Endodermal cell (in vitro differentiated cells): Measurements from ENCODE around the gene DPP6. TPM values are rescaled to one million over a fixed set of nuclear protein-coding genes. Genes with fewer than 3 reads are reported as not detected.

ENCODE experiments used
- DNase-seq: peaks from one replicate; pipeline ENCODE4 v3.0.0-alpha.2; 2017
- H3K27ac ChIP-seq: 2 replicates; pipeline ENCODE4 v1.5.1; 2013; ENCODE audit warnings: mild to moderate bottlenecking, low read depth, low read length, moderate library complexity
- H3K27me3 ChIP-seq: 2 replicates; pipeline ENCODE4 v1.6.1; 2013; ENCODE audit warnings: mild to moderate bottlenecking, low read length, moderate library complexity; ENCODE audit not compliant: insufficient read depth, control insufficient read depth, poor library complexity, severe bottlenecking
- H3K36me3 ChIP-seq: 2 replicates; pipeline ENCODE4 v1.7.0; 2013; ENCODE audit warnings: mild to moderate bottlenecking, low read length, moderate library complexity; ENCODE audit not compliant: control insufficient read depth, insufficient read depth
- H3K4me1 ChIP-seq: one replicate; pipeline ENCODE4 v1.7.0; 2013; ENCODE audit warnings: low read length; ENCODE audit not compliant: control insufficient read depth, insufficient read depth
- H3K4me3 ChIP-seq: 2 replicates; pipeline ENCODE4 v1.5.1; 2013; ENCODE audit warnings: mild to moderate bottlenecking, low read length, moderate library complexity
- H3K9ac ChIP-seq: 2 replicates; pipeline ENCODE4 v1.6.1; 2013; ENCODE audit warnings: mild to moderate bottlenecking, low read length, moderate library complexity; ENCODE audit not compliant: poor library complexity, severe bottlenecking; ENCODE audit errors: extremely low read depth
- H3K9me3 ChIP-seq: 2 replicates; pipeline ENCODE4 v1.6.1; 2013; ENCODE audit warnings: mild to moderate bottlenecking, low read length, moderate library complexity; ENCODE audit not compliant: control insufficient read depth
- H3K27ac Mint-ChIP-seq: 2 replicates; pipeline ENCODE4 v1.8.0; 2020; ENCODE audit warnings: mixed read lengths
- H3K27me3 Mint-ChIP-seq: 2 replicates; pipeline ENCODE4 v1.8.0; 2021; ENCODE audit warnings: mild to moderate bottlenecking, mixed read lengths; ENCODE audit not compliant: insufficient read depth
- H3K36me3 Mint-ChIP-seq: 2 replicates; pipeline ENCODE4 v1.8.0; 2020; ENCODE audit warnings: low read depth, mixed read lengths
- H3K4me1 Mint-ChIP-seq: 2 replicates; pipeline ENCODE4 v1.8.0; 2020; ENCODE audit warnings: mixed read lengths
- H3K4me3 Mint-ChIP-seq: 2 replicates; pipeline ENCODE4 v1.8.0; 2020; ENCODE audit warnings: mild to moderate bottlenecking, moderate library complexity, mixed read lengths
- H3K9me3 Mint-ChIP-seq: 2 replicates; pipeline ENCODE4 v1.8.0; 2020; ENCODE audit warnings: mild to moderate bottlenecking, mixed read lengths
- WGBS, 2 experiments: methylation state at CpG; one replicate each; pipeline versions ENCODE4 v1.1.5 to v1.1.7; 2013; ENCODE audit warnings: missing lambda C conversion rate in 2 of 2, mixed read lengths in 1 of 2; ENCODE audit not compliant: insufficient coverage in 1 of 2, insufficient read length in 1 of 2; 5-methylcytosine and 5-hydroxymethylcytosine counted together
- total RNA-seq, 2 donors: library from RNA; stranded (reverse); fragmentation: NEBNext Ultra II Directional in 1 of 2; extraction: Animal tissue kit (Norgen Biotek cat#: 25700) in 1 of 2; gene quantifications; 2 replicates in 1 of 2; 3 replicates in 1 of 2; pipeline ENCODE4 v1.2.1, GENCODE V29; 2021
- TF ChIP-seq, protein P1 (sequence below): fragments of 200-600 bp; sonication (generic); conservative IDR thresholded peaks from 2 replicates; pipeline ENCODE4 v1.5.0; 2021; ENCODE audit warnings: antibody characterized with exemption, mild to moderate bottlenecking

DPP6 gene
- total RNA-seq, 2 donors from 2014 or later: 1.7 to 3.0 TPM

DNA sequence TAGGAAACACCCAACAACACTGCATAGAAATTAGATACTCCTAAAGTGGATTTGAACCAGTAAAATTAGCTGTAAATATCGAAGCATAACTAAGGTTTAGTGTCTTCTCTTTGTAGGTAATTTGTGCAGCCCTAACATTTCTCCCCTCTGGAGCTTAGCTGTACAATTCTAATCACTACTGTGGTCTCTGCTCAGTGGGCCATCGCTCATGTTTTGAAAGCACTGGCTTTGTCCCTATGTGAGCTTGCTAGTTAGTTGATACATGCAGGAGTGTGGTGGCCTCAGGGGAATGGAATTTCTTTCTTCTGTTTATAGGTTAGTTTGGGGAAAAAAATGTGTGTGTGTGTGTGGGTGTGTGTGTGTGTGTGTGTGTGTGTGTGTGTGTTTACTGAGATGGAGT is 373.1 kb downstream of the DPP6 start:
- no peak overlapping the region for H3K27ac Mint-ChIP-seq
- TF ChIP-seq, protein P1, sequence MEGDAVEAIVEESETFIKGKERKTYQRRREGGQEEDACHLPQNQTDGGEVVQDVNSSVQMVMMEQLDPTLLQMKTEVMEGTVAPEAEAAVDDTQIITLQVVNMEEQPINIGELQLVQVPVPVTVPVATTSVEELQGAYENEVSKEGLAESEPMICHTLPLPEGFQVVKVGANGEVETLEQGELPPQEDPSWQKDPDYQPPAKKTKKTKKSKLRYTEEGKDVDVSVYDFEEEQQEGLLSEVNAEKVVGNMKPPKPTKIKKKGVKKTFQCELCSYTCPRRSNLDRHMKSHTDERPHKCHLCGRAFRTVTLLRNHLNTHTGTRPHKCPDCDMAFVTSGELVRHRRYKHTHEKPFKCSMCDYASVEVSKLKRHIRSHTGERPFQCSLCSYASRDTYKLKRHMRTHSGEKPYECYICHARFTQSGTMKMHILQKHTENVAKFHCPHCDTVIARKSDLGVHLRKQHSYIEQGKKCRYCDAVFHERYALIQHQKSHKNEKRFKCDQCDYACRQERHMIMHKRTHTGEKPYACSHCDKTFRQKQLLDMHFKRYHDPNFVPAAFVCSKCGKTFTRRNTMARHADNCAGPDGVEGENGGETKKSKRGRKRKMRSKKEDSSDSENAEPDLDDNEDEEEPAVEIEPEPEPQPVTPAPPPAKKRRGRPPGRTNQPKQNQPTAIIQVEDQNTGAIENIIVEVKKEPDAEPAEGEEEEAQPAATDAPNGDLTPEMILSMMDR: no peak
- 81 to 95% methylated on average over 2 of the region's 2 CpGs for WGBS, 2 experiments
- H3K27me3 Mint-ChIP-seq: no peaks in the 10 kb centered on the region
- H3K9me3 Mint-ChIP-seq: no peaks in the 10 kb centered on the region
- H3K4me1 Mint-ChIP-seq: peaks cover 4% of the 10 kb centered on the region
- no peak overlapping the region for H3K4me3 Mint-ChIP-seq
- Histone ChIP-seq H3K27ac (no peak overlapping the region), H3K36me3 (no peaks in the 10 kb centered on the region), H3K9me3 (no peaks in the 10 kb centered on the region), H3K27me3 (no peaks in the 10 kb centered on the region), H3K4me3 (no peak overlapping the region), H3K4me1 (no peaks in the 10 kb centered on the region), H3K9ac (no peak overlapping the region)
- DNase-seq: no peak
- no peaks in the 10 kb centered on the region for H3K36me3 Mint-ChIP-seq

DNA sequence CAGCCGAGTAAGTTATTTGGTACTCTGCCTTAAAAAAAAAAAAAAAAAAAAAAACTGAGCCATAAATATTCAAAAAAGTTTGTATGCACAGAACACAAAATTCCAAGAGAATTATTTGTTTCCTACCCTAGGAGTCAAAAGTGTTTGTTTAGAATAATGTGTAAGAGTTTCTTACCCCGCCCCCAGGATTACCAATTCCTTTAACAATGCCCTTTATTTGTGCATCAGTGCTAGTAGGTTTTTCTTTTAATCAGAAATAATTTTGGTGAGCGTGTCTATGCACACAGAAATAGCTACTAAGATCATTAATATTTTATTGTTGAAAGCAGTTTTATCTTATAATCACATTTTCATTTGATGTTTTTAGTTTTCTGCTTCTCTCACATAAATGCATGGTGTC is 374.6 kb downstream of the DPP6 start:
- Mint-ChIP-seq H3K4me1 (peaks cover 4% of the 10 kb centered on the region), H3K36me3 (no peaks in the 10 kb centered on the region), H3K27me3 (no peaks in the 10 kb centered on the region), H3K27ac (no peak overlapping the region), H3K9me3 (no peaks in the 10 kb centered on the region), H3K4me3 (no peak overlapping the region)
- H3K36me3 ChIP-seq: no peaks in the 10 kb centered on the region
- no peak for DNase-seq
- no peaks in the 10 kb centered on the region for H3K9me3 ChIP-seq
- H3K4me3 ChIP-seq: no peak overlapping the region
- no peak overlapping the region for H3K9ac ChIP-seq
- WGBS, 2 experiments: 90% methylated on average over 2 of the region's 3 CpGs; no CpG with 5 or more reads in 1 of the 2 experiments
- no peak overlapping the region for H3K27ac ChIP-seq
- no peaks in the 10 kb centered on the region for H3K27me3 ChIP-seq
- H3K4me1 ChIP-seq: no peaks in the 10 kb centered on the region
- TF ChIP-seq, protein P1: no peak

DNA sequence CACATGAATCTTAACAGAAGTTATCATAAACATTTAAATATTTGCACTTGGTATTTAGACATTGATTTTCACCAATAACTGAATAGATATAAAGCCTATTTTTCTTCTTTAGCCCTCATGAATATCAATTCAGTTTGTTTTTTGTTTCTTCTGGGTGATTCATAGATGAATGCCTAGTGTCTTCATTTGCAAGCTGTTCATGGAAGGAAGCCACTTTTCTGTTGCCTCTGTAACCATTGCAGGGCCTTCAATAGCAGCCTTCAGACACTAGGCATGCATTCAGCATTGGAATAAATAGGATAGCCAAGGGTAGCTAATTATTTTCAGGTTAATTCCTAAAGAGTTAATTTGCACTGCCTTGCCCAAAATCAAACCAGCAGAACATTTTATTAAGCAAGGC is 375.3 kb downstream of the DPP6 start:
- H3K4me3 Mint-ChIP-seq: no peak overlapping the region
- H3K27ac Mint-ChIP-seq: no peak overlapping the region
- Histone ChIP-seq H3K36me3 (no peaks in the 10 kb centered on the region), H3K4me3 (no peak overlapping the region), H3K9me3 (no peaks in the 10 kb centered on the region), H3K4me1 (no peaks in the 10 kb centered on the region), H3K27me3 (no peaks in the 10 kb centered on the region), H3K27ac (no peak overlapping the region), H3K9ac (no peak overlapping the region)
- no peak for DNase-seq
- peaks cover 4% of the 10 kb centered on the region for H3K4me1 Mint-ChIP-seq
- no peaks in the 10 kb centered on the region for H3K36me3 Mint-ChIP-seq
- no peaks in the 10 kb centered on the region for H3K9me3 Mint-ChIP-seq
- TF ChIP-seq, protein P1: no peak
- no peaks in the 10 kb centered on the region for H3K27me3 Mint-ChIP-seq
